GM19043 (cell line): Measurements from ENCODE around the gene RNF217.
"Not testable (repeated sequence)": the region's sequence is repeated elsewhere in the genome, so short reads cannot be mapped to it uniquely, and the experiment has no call there.

ENCODE experiments used
- ATAC-seq: cut with Tn5 transposase; IDR thresholded peaks from one replicate; pipeline ENCODE4 v1.9.1; 2021; ENCODE audit warnings: low read depth; ENCODE audit not compliant: unreplicated experiment

Gene RNF217

DNA sequence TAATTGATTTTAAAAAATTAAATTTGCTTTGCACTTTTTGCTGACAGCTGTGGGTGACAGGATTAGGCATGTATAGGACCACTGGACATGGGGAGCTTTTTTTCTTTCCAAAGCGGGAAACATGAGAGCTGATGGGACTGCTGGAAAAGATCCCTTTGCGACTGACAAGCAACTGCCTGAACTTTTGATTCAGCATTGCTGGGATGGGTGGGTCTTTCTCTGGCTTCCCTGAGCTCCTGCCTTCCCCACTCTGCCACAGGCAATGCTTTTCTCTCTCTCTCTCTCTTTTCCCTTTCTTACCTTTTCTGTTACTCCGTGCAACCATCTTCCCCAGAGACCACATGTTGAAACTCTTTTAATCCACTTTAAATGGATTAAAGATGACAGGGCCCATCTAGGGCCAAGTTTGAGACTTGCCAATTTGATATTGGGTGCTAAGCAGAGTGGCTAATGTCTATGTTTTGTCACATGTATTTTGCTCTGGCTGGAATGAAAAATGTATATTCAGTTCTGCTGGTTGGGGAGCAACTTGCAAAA is 157.9 kb downstream of the RNF217 start:
- ATAC-seq = no peak

DNA sequence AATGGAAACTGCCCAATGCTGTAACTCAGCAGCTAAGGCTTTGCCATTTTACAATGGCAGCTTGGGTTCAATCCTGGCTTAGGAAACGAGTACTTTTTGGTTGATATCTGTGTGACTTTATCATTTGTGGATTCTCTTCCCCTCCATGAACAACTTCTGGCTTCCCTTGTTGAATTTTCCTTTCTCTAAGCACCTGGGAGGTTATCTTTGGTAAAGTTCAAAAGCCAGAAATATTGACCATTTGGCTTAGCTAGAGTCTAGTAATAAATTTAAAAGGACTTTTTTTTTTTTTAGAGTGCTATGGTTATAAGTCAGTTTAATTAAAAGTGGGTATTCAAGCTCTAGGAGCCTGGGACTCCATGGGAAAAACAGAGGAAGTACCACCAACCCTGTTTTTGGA is 159.7 kb downstream of the RNF217 start:
- ATAC-seq = no peak

GRCh38 chr6:125123051-125123450 is 160.8 kb downstream of the RNF217 start:
- no peak for ATAC-seq

GRCh38 chr6:125123468-125124048 is 161.3 kb downstream of the RNF217 start:
- no peak for ATAC-seq

DNA sequence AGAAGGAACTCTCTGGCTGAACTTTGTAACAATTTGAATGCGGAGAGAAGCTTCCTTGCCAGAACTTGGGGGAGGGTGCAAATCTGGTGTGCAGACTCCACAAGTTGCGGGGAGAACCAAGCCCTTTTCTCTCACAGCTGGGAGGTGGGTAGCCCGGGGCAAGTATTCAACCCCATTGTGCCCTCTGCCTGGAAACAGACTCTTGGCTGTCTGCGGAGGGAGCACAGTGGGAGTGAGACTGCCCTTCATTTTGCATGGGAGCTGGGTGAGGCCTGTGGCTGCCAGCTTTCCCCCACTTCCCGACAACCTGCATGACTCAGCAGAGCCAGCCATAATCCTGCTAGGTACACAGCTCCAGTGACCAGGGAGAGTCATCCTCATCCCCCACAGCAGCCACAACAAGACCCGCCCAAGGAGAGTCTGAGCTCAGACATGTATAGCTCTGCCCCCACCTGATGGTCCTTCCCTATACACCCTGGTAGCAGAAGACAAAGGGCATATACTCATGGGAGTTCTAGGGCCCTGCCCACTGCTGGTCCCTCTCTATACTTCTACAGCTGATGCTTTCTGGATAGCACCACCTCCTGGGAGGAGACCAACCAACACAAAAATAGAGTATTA is 161.9 kb downstream of the RNF217 start:
- ATAC-seq = no peak

DNA sequence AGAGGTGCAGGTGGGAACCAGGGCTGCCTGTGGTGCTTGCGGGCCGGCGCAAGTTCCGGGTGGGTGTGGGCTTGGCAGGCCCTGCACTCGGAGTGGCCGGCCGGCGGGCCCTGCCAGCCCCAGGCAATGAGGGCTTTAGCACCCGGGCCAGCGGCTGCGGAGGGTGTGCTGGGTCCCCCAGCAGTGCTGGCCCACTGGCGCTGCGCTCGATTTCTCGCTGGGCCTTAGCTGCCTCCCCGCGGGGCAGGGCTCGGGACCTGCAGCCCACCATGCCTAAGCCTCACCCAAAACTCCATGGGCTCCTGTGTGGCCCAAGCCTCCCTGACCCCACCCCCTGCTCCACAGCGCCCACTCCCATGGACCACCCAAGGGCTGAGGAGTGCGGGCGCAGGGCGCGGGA is 163.6 kb downstream of the RNF217 start:
- not testable (repeated sequence) for ATAC-seq

DNA sequence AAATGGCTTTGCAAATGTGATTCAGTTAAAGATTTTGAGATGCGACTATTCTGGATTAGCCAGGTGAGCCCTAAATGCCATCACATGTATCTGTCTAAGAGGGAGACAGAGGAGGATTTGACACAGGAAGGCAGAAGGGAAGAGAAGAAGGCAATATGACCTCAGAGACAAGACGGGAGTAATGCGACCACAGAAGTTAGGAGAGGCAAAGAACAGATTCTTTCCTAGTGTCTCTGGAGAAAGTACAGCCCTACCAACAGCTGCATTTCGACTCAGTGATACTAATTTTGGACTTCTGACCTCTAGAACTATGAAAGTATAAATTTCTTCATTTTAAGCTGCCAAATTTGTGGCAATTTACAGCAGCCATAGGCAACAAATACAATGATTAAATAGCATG is 167.1 kb downstream of the RNF217 start:
- ATAC-seq = no peak

- no peak for ATAC-seq
Measured at GRCh38 chr6:125132058-125132457, 169.8 kb downstream of the RNF217 start.

- no peak for ATAC-seq
Measured at GRCh38 chr6:125136378-125136777, 174.1 kb downstream of the RNF217 start.

GRCh38 chr6:125138083-125138482 is 175.8 kb downstream of the RNF217 start:
- no peak for ATAC-seq

GRCh38 chr6:125140808-125141207 is 178.6 kb downstream of the RNF217 start:
- ATAC-seq = no peak
